GM18505 (cell line): ENCODE measurements around the gene ADGRF1.

Experiments
- ATAC-seq: cut with Tn5 transposase; IDR thresholded peaks from one replicate; pipeline ENCODE4 v1.9.1; 2021; ENCODE audit not compliant: unreplicated experiment
- POLR2A ChIP-seq: IDR thresholded peaks from 4 replicates; pipeline ENCODE4 v1.6.1; 2011; ENCODE audit warnings: borderline replicate concordance; ENCODE audit not compliant: insufficient read depth, insufficient read length; ENCODE audit errors: extremely low read depth

The ADGRF1 gene

GRCh38 chr6:47026679-47027078, 15.5 kb downstream of the ADGRF1 start:
- no peak for ATAC-seq

GRCh38 chr6:47023573-47023972, 18.6 kb downstream of the ADGRF1 start:
- TF ChIP-seq POLR2A = no peak
- no peak for ATAC-seq

More at GRCh38 chr6:47026679-47027078, 15.5 kb downstream of the ADGRF1 start:
- TF ChIP-seq POLR2A = no peak

- ATAC-seq = no peak
- no peak for TF ChIP-seq POLR2A
Measured at GRCh38 chr6:47022191-47022590, 19.9 kb downstream of the ADGRF1 start.

GRCh38 chr6:47019941-47020340, 22.2 kb downstream of the ADGRF1 start:
- no peak for TF ChIP-seq POLR2A
- ATAC-seq = no peak

- TF ChIP-seq POLR2A = no peak
- ATAC-seq = no peak
Measured at GRCh38 chr6:47016909-47017308, 25.2 kb downstream of the ADGRF1 start.

- no peak for TF ChIP-seq POLR2A
- ATAC-seq = no peak
Measured at GRCh38 chr6:47016261-47016660, 25.9 kb downstream of the ADGRF1 start.

- no peak for ATAC-seq
- TF ChIP-seq POLR2A = no peak
Measured at GRCh38 chr6:47014401-47014800, 27.7 kb downstream of the ADGRF1 start.

GRCh38 chr6:47009583-47009982, 32.5 kb downstream of the ADGRF1 start:
- TF ChIP-seq POLR2A = no peak

GRCh38 chr6:47008397-47008763, 33.8 kb downstream of the ADGRF1 start:
- TF ChIP-seq POLR2A = no peak
- no peak for ATAC-seq

More at GRCh38 chr6:47009583-47009982, 32.5 kb downstream of the ADGRF1 start:
- no peak for ATAC-seq

- no peak for TF ChIP-seq POLR2A
- ATAC-seq = no peak
Measured at GRCh38 chr6:47007657-47008396, 34.3 kb downstream of the ADGRF1 start.

GRCh38 chr6:47005486-47005885, 36.6 kb downstream of the ADGRF1 start:
- no peak for TF ChIP-seq POLR2A
- no peak for ATAC-seq

- ATAC-seq = no peak
- TF ChIP-seq POLR2A = no peak
Measured at GRCh38 chr6:47004463-47004862, 37.7 kb downstream of the ADGRF1 start.

- TF ChIP-seq POLR2A = no peak
- ATAC-seq = no peak
Measured at GRCh38 chr6:47000842-47001241, 41.3 kb downstream of the ADGRF1 start.

GRCh38 chr6:46998436-46999017, 43.6 kb downstream of the ADGRF1 start:
- ATAC-seq = no peak
- TF ChIP-seq POLR2A = no peak
